ENCODE results near the gene ARIH2.
A peak's percentile ranks its signal among the peaks of the same experiment; 100 is the strongest.
"Not testable (repeated sequence)": the region's sequence is repeated elsewhere in the genome, so short reads cannot be mapped to it uniquely, and the experiment has no call there.

ARIH2 gene

GRCh38 chr3:48918388-48919214, at the start of gene ARIH2:
Gene ARIH2, plus strand, starts transcription at chr3:48918842. Its CDS starts 8,717 bp downstream, at chr3:48927559.
- intact Hi-C loops (cut with DNase I), result no loop called here

GRCh38 chr3:48877671-48878070, 41.0 kb upstream of the ARIH2 start:
- intact Hi-C loops (cut with DNase I), result no loop called here

More at GRCh38 chr3:48918388-48919214, at the start of gene ARIH2:
- peak; percentile 81 to 97 (median 94) for DNase-seq

GRCh38 chr3:48879307-48879993, 39.2 kb upstream of the ARIH2 start:
- no peak for DNase-seq
- intact Hi-C loops (cut with DNase I), result no loop called here

More at GRCh38 chr3:48877671-48878070, 41.0 kb upstream of the ARIH2 start:
- DNase-seq, result peak in 22 of 42 donors; percentile 4 to 61 (median 32)

- intact Hi-C loops (cut with DNase I), result no loop called here
- no peak for DNase-seq
These were observed 38.7 kb upstream of the ARIH2 start for GRCh38 chr3:48879994-48880377.

GRCh38 chr3:48881006-48881405, 37.6 kb upstream of the ARIH2 start:
- no peak for DNase-seq
- intact Hi-C loops (cut with DNase I), result no loop called here

GRCh38 chr3:48881652-48882114, 37.0 kb upstream of the ARIH2 start:
- intact Hi-C loops (cut with DNase I), result no loop called here
- DNase-seq, result no peak

GRCh38 chr3:48885753-48886152, 32.9 kb upstream of the ARIH2 start:
- intact Hi-C loops (cut with DNase I), result no loop called here
- no peak for DNase-seq

- no peak for DNase-seq
- intact Hi-C loops (cut with DNase I), result no loop called here
These were observed 27.0 kb upstream of the ARIH2 start for GRCh38 chr3:48891606-48892005.

GRCh38 chr3:48894516-48894915, 24.1 kb upstream of the ARIH2 start:
- intact Hi-C loops (cut with DNase I), result no loop called here
- DNase-seq, result no peak

- no peak for DNase-seq
- intact Hi-C loops (cut with DNase I), result no loop called here
These were observed 21.7 kb upstream of the ARIH2 start for GRCh38 chr3:48896936-48897335.

GRCh38 chr3:48897460-48898376, 20.9 kb upstream of the ARIH2 start:
- no peak for DNase-seq
- intact Hi-C loops (cut with DNase I), result no loop called here

GRCh38 chr3:48898383-48899234, 20.0 kb upstream of the ARIH2 start, which contains the start of gene SLC25A20:
Gene SLC25A20, minus strand, starts transcription at chr3:48898882. Its CDS starts 88 bp downstream, at chr3:48898794.
- intact Hi-C loops (cut with DNase I), result no loop called here
- peak; percentile 31 to 86 (median 76) for DNase-seq

GRCh38 chr3:48899273-48899672, 19.4 kb upstream of the ARIH2 start:
- DNase-seq, result no peak
- intact Hi-C loops (cut with DNase I), result no loop called here

- intact Hi-C loops (cut with DNase I); DNase-seq: not testable (repeated sequence)
These were observed 11.6 kb upstream of the ARIH2 start for GRCh38 chr3:48907026-48907425.

- intact Hi-C loops (cut with DNase I), result no loop called here
- DNase-seq, result no peak
These were observed 3.3 kb upstream of the ARIH2 start for GRCh38 chr3:48915296-48915695.

GRCh38 chr3:48919215-48920138, 835 bp downstream of the ARIH2 start:
- DNase-seq, result peak in 12 of 42 donors; percentile 10 to 49 (median 34)
- intact Hi-C loops (cut with DNase I), result no loop called here
